ENCODE results near the gene CGREF1. TPM values are rescaled to one million over a fixed set of nuclear protein-coding genes. Genes with fewer than 3 reads are reported as not detected.

The CGREF1 gene
- total RNA-seq, 4 donors from 2014 or later: 4.0 to 8.5 (median 6.2) TPM

- no peak for TF ChIP-seq CTCF (IDR thresholded peaks at IDR 0.05; ENCODE audit: low read depth)
Measured at GRCh38 chr2:27083410-27084296, 35.3 kb downstream of the CGREF1 start.

GRCh38 chr2:27082773-27083409, 36.0 kb downstream of the CGREF1 start:
- TF ChIP-seq CTCF (IDR thresholded peaks at IDR 0.05; ENCODE audit: low read depth): no peak

- TF ChIP-seq CTCF (IDR thresholded peaks at IDR 0.05; ENCODE audit: low read depth): no peak
Measured at GRCh38 chr2:27081984-27082772, 36.8 kb downstream of the CGREF1 start.

GRCh38 chr2:27080603-27080936, 38.4 kb downstream of the CGREF1 start:
- TF ChIP-seq CTCF (IDR thresholded peaks at IDR 0.05; ENCODE audit: low read depth): no peak

GRCh38 chr2:27080140-27080469, 38.8 kb downstream of the CGREF1 start:
- TF ChIP-seq CTCF (IDR thresholded peaks at IDR 0.05; ENCODE audit: low read depth): no peak

- no peak for TF ChIP-seq CTCF (IDR thresholded peaks at IDR 0.05; ENCODE audit: low read depth)
Measured at GRCh38 chr2:27079233-27080139, 39.4 kb downstream of the CGREF1 start.

Measured in subcutaneous adipose tissue (tissue), 4 donors.